Naive B cell (primary cell): ENCODE data around the gene SDR42E2. TPM values are rescaled to one million over a fixed set of nuclear protein-coding genes. Genes with fewer than 3 reads are reported as not detected.
"Not testable (repeated sequence)": the region's sequence is repeated elsewhere in the genome, so short reads cannot be mapped to it uniquely, and the experiment has no call there.

Experiments
- ATAC-seq, 2 donors: fragments of 150-1000 bp; cut with Tn5 transposase; 2 replicates each; pipeline ENCODE4 v1.10.0; 2021; ENCODE audit warnings: low read depth in 2 of 2, mild to moderate bottlenecking in 2 of 2, moderate library complexity in 2 of 2
- DNase-seq: peaks from one replicate; pipeline ENCODE4 v3.0.0; 2022
- H3K27ac Mint-ChIP-seq, 6 donors: one replicate each; pipeline ENCODE4 v1.8.0; 2020 to 2022; ENCODE audit warnings: mild to moderate bottlenecking in 6 of 6, mixed read lengths in 6 of 6, moderate library complexity in 5 of 6, inconsistent platforms in 2 of 6
- H3K27me3 Mint-ChIP-seq, 3 donors: one replicate each; pipeline ENCODE4 v1.8.0; 2021 to 2022; ENCODE audit warnings: mixed read lengths in 3 of 3, mild to moderate bottlenecking in 1 of 3
- H3K36me3 Mint-ChIP-seq, 2 donors: one replicate each; pipeline ENCODE4 v1.8.0; 2020 to 2022; ENCODE audit warnings: mixed read lengths in 2 of 2, inconsistent platforms in 1 of 2, mild to moderate bottlenecking in 1 of 2
- H3K4me1 Mint-ChIP-seq, 3 donors: one replicate each; pipeline ENCODE4 v1.8.0; 2020 to 2022; ENCODE audit warnings: mixed read lengths in 3 of 3, inconsistent platforms in 1 of 3, mild to moderate bottlenecking in 1 of 3, moderate library complexity in 1 of 3
- H3K4me3 Mint-ChIP-seq, 8 donors: one replicate each; pipeline ENCODE4 v1.8.0; 2020 to 2022; ENCODE audit warnings: mild to moderate bottlenecking in 8 of 8, mixed read lengths in 8 of 8, moderate library complexity in 8 of 8, inconsistent platforms in 2 of 8
- H3K9me3 Mint-ChIP-seq, 7 donors: one replicate each; pipeline ENCODE4 v1.8.0; 2020 to 2022; ENCODE audit warnings: mixed read lengths in 7 of 7, mild to moderate bottlenecking in 5 of 7, inconsistent platforms in 2 of 7, moderate library complexity in 1 of 7
- polyA plus RNA-seq, 6 donors: library from polyadenylated mRNA; unstranded; fragments of 300-500 nt; fragmentation: Illumina TruSeq; gene quantifications; one replicate each; pipeline ENCODE4 v1.2.3, GENCODE V29; 2021; ENCODE audit warnings: low read depth in 6 of 6

SDR42E2 gene
- polyA plus RNA-seq, 6 donors from 2014 or later = 0.21 to 1.2 (median 0.81) TPM; not detected in 1

DNA sequence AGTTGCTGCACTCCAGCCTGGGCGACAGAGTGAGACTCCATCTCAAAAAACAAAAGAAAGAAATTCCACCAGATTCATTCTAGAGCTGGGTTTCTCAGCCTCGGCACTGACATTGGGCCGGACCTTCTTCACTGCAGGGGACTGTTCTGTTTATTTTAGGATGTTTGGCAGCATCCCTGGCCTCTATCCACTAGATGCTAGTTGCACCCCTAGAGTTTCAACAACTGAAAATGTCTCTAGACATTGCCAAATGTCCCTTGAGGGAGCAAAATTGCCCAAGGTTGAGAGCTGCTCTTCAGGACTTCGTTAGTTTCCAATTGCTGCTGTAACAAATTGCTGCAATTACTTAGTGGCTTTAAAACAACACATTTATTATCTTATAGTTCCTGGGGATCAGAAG lies 50.9 kb downstream of the SDR42E2 start:
- no peak overlapping the region for H3K4me3 Mint-ChIP-seq
- H3K27me3 Mint-ChIP-seq = no peaks in the 10 kb centered on the region
- no peak for DNase-seq
- ATAC-seq = no peak
- peak overlapping the region in 1 of 6 donors; percentile 16 for H3K27ac Mint-ChIP-seq
- peaks cover 7 to 9% of the 10 kb centered on the region in 2 donors for H3K36me3 Mint-ChIP-seq
- H3K4me1 Mint-ChIP-seq = peaks cover 33 to 57% (median 47%) of the 10 kb centered on the region in 3 donors
- no peaks in the 10 kb centered on the region for H3K9me3 Mint-ChIP-seq

DNA sequence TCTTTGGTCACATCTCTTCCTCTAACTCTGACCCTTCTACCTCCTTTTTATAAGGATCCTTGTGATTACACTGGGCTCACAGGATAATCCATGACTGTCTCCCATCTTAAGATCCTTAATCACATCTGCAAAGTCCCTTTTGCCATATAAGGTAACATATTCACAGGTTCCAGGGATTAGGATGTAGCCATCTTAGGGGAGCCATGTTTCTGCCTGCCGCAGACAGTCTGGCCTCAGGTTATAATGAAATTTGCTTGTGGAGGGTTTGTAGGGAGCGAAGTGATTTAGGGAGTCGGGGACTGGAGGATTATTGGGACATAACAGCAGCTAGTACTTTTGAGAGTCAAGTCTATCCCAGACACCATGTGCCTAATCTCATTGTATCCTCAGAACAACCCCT lies 51.5 kb downstream of the SDR42E2 start:
- no peaks in the 10 kb centered on the region for H3K9me3 Mint-ChIP-seq
- peak overlapping the region in 1 of 8 donors; percentile 22 for H3K4me3 Mint-ChIP-seq
- no peaks in the 10 kb centered on the region for H3K27me3 Mint-ChIP-seq
- ATAC-seq = no peak
- DNase-seq = no peak
- peaks cover 7 to 9% of the 10 kb centered on the region in 2 donors for H3K36me3 Mint-ChIP-seq
- peaks cover 38 to 59% (median 52%) of the 10 kb centered on the region in 3 donors for H3K4me1 Mint-ChIP-seq
- H3K27ac Mint-ChIP-seq = peak overlapping the region in 5 of 6 donors; percentile 21 to 83 (median 37)

DNA sequence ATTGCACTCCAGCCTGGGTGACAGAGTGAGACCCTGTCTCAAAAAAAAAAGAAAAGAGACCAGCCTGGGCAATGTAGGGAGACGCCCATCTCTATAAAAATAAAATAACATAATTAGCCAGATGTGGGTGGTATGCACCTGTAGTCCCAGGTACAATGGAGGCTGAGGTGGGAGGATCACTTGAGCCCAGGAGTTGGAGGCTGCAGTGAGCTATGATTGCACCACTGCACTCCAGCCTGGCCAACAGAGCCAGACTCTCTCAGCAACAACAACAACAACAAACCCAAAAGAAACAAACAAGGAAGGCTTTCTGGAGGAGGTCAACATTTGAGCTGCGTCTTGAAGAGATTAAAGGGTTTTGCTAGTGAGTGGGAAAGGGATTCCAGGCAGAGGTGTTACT lies 52.1 kb downstream of the SDR42E2 start:
- Mint-ChIP-seq H3K36me3 (peaks cover 7 to 9% of the 10 kb centered on the region in 2 donors), H3K4me1 (peaks cover 38 to 61% (median 56%) of the 10 kb centered on the region in 3 donors), H3K4me3 (peak overlapping the region in 1 of 8 donors; percentile 69), H3K9me3 (no peaks in the 10 kb centered on the region), H3K27ac (peak overlapping the region in 1 of 6 donors; percentile 21), H3K27me3 (no peaks in the 10 kb centered on the region)
- no peak for DNase-seq
- ATAC-seq = no peak

DNA sequence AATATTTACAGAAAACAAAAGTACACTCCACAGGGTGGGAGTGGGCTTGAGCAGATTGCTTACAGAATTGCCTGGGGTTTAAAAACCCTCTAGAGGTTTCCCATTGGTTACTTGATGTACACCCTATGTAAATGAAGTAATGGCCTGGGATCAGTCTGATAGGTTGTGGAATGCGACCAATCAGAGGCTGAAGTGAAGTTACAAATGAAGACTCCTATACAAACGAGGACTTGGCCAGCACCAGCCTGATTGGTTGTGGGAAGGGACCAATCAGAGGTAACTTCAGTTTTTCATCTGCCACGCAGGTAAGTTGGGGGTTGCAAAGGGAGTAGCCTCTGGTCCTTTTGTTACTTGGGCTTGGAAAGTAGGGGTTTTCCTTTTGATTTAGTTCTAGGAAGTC lies 52.6 kb downstream of the SDR42E2 start:
- ATAC-seq (no peak), DNase-seq (no peak)
- H3K27ac Mint-ChIP-seq = peak overlapping the region in 2 of 6 donors; percentile 54
- no peaks in the 10 kb centered on the region for H3K9me3 Mint-ChIP-seq
- peaks cover 38 to 59% (median 57%) of the 10 kb centered on the region in 3 donors for H3K4me1 Mint-ChIP-seq
- H3K4me3 Mint-ChIP-seq = no peak overlapping the region
- no peaks in the 10 kb centered on the region for H3K27me3 Mint-ChIP-seq
- H3K36me3 Mint-ChIP-seq = peaks cover 7 to 9% of the 10 kb centered on the region in 2 donors

DNA sequence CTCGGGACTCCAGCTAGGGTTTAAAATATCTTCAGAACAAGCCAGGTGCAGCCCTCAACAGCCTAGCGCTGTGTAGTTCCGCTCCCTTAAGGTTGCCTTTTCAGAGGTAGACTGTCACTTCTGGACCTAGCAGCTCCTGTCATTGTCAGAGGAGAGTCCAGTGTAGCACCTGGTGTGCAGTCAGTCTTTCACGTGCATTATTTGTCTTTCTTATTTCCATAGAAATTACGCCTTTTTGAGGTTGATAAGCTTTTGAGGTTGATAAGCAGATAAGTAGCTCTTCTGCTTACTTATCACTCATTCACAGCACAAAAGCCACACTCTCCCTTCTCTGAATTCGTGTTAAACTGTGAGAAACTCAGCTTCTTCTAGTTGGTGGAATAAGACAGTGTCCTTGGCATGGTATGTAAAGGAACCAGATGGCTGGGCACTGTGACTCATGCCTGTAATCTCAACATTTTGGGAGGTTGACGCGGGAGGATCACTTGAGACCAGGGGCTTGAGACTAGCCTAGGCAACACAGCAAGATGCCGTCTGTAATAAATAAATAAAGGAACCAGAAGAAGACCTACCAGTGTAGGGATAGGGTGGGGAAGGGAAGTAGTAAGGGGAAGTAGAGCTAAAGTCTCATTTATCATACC lies 54.0 kb downstream of the SDR42E2 start:
- H3K36me3 Mint-ChIP-seq = peaks cover 7 to 9% of the 10 kb centered on the region in 2 donors
- no peak for ATAC-seq
- peak overlapping the region in 5 of 6 donors; percentile 25 to 92 (median 88) for H3K27ac Mint-ChIP-seq
- H3K4me1 Mint-ChIP-seq = peaks cover 28 to 45% (median 45%) of the 10 kb centered on the region in 3 donors
- H3K4me3 Mint-ChIP-seq = peak overlapping the region in 5 of 8 donors; percentile 14 to 70 (median 36)
- no peaks in the 10 kb centered on the region for H3K9me3 Mint-ChIP-seq
- DNase-seq = no peak
- H3K27me3 Mint-ChIP-seq = no peaks in the 10 kb centered on the region

DNA sequence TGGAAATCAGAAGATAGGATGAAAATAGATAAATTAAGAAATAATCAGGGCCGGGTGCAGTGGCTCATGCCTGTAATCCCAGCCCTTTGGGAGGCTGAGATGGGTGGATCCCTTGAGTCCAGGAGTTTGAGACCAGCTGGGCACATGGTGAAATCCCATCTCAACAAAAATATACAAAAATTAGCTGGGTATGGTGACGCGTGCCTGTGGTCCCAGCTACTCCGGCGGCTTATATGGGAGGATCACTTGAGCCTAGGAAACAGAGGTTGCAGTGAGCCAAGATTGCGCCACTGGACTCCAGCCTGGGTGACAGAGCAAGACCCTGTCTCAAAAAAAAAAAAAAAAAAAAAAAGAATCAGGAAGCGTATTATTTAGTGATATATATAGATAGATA lies 54.5 kb downstream of the SDR42E2 start:
- H3K9me3 Mint-ChIP-seq, ATAC-seq, DNase-seq, H3K27me3 Mint-ChIP-seq, H3K36me3 Mint-ChIP-seq: not testable (repeated sequence)
- Mint-ChIP-seq H3K4me3 (peak overlapping the region in 2 of 8 donors; percentile 24 to 36), H3K27ac (peak overlapping the region; percentile 42 to 92 (median 85)), H3K4me1 (peaks cover 26 to 45% (median 43%) of the 10 kb centered on the region in 3 donors)

DNA sequence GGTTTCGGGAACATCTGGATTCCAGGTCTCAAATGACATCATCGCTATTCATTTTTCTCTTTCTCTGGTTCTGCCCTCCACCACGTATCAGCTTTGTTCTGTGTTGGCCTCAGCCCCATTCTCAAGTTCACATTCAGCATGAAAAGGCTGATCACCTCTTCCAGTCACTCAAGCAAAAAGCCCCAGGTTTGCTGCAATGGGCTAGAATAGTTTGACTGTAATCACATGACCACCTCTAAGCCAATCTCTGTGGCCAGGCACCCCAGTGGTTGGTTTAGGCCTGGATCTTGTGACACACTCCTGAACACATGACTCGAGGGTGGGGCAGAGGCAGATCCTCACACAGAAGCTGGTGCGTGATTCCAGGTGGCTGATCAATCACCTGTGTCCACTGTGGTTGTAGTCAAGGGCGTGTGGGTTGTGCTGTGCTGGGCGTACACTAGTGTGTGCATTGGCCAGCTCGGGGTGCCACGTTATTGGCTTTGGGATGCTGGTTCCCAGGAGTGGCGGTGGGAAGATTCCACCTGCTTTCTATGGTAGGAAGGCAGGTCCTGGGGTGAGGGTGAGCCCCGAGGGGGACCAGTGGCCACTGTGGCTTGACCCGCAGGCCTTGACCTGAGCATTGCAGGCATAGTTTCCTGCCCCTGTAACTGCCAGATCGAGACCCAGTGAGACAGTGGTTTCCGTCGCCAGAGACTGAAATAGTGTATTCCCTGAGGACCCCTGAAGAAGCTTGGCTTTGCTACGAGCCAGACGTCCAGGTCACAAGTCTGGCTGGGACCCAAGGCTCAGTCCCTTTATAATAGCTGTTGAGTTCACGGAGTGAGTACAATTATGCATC lies 55.8 kb downstream of the SDR42E2 start:
- Mint-ChIP-seq H3K4me1 (peaks cover 25 to 45% (median 43%) of the 10 kb centered on the region in 3 donors), H3K4me3 (peak overlapping the region; percentile 40 to 85 (median 73)), H3K27me3 (no peaks in the 10 kb centered on the region), H3K27ac (peak overlapping the region; percentile 88 to 98 (median 96)), H3K9me3 (no peaks in the 10 kb centered on the region), H3K36me3 (peaks cover 7 to 9% of the 10 kb centered on the region in 2 donors)
- ATAC-seq (peak; percentile 89 to 91), DNase-seq (peak; percentile 72)

DNA sequence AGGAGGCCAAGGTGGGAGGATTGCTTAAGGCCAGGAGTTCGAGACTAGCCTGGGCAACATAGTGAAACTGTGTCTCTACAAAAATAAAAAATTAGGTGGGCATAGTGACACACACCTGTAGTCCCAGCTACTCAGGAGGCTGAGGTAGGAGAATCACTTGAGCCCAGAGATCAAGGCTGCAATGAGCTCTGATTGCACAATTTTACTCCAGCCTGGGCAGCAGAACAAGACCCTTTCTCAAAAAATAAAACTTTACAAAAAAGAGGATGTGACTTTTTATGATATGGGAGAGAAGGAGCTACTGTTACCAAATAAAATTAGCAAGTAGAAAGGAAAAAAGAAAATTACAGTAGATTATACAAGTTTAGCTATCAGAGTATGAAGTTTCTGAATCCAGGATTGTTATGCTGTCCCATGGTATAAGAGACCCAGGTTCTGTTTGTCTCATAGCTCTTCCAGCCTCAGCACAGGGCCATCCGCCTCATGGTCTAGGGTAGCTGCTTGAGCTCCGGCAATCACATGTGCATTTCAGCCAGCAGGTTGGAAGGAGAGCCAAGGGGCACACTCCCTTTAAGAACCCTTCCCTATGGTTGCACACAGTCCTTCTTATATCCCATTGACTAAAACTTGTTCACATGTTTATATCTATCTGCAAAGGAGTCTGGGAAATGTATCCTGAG lies 57.2 kb downstream of the SDR42E2 start:
- Mint-ChIP-seq H3K4me3 (no peak overlapping the region), H3K27ac (peak overlapping the region in 3 of 6 donors; percentile 41 to 96 (median 88)), H3K27me3 (no peaks in the 10 kb centered on the region), H3K4me1 (peaks cover 26 to 42% (median 38%) of the 10 kb centered on the region in 3 donors), H3K36me3 (peaks cover 3 to 4% of the 10 kb centered on the region in 2 donors), H3K9me3 (no peaks in the 10 kb centered on the region)
- DNase-seq (no peak), ATAC-seq (no peak)

DNA sequence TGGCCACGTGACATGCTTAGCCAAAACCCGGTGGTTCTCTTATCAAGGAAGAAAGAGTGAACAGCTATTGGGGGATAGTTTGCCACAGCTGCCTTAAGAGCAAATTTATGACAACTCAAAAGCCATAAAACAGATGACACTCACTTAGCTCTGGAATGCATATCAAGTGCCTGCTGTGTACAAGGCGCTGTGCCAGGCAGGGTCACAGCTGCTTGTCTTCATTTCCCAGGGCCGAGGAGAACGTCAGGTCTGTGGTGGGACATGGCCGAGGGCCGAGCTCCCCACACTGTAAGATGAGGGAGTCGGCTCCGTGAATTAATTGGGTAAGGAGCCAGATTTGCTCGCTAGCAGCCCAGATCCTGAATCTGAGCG lies 57.7 kb downstream of the SDR42E2 start:
- DNase-seq = no peak
- Mint-ChIP-seq H3K9me3 (no peaks in the 10 kb centered on the region), H3K27me3 (no peaks in the 10 kb centered on the region), H3K4me1 (peaks cover 28 to 42% (median 41%) of the 10 kb centered on the region in 3 donors), H3K36me3 (peaks cover 0 to 4% of the 10 kb centered on the region in 2 donors), H3K4me3 (no peak overlapping the region), H3K27ac (peak overlapping the region in 2 of 6 donors; percentile 48 to 88)
- ATAC-seq = no peak

DNA sequence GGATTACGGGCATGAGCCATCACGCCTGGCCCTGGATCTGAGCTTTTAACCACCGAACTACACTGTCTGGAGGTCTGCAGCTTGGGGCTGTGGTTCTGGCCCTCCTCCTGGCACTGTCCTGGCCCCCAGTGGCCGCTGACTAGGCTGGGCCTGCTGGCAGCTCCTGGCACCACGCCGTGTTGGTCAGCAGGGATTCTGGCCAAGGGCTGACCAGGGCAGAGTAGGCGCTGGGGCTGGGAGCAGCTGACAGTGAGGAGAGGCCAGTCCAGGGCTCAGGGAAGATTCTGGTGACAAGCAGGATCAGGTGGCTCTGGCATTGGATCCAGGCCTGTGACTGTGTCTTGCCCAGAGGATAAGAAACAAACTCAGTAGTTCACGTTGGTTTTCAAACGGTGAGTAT lies 58.4 kb downstream of the SDR42E2 start:
- no peaks in the 10 kb centered on the region for H3K27me3 Mint-ChIP-seq
- DNase-seq (no peak), ATAC-seq (no peak)
- no peak overlapping the region for H3K4me3 Mint-ChIP-seq
- H3K9me3 Mint-ChIP-seq = no peaks in the 10 kb centered on the region
- H3K27ac Mint-ChIP-seq = peak overlapping the region in 4 of 6 donors; percentile 7 to 81 (median 46)
- H3K4me1 Mint-ChIP-seq = peaks cover 28 to 38% (median 36%) of the 10 kb centered on the region in 3 donors
- H3K36me3 Mint-ChIP-seq = peaks cover 0 to 4% of the 10 kb centered on the region in 2 donors

DNA sequence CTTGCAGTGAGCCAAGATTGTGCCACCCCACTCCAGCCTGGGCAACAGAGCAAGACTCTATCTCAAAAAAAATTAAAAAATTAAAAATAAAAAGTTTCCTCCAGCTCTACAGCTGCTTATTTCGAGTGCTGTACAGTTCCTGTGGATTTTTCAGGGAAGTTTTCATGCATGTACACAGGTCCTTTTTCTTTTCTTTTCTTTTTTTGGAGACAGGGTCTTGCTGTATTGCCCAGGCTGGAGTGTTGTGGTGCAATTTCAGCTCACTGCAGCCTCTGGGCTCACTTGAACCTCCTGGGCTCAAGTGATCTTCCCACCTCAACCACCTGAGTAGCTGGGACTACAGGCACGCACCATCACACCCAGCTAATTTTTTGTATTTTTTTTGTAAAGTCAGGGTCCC lies 59.7 kb downstream of the SDR42E2 start:
- ATAC-seq (no peak), DNase-seq (no peak)
- H3K36me3 Mint-ChIP-seq = no peaks in the 10 kb centered on the region
- H3K9me3 Mint-ChIP-seq = no peaks in the 10 kb centered on the region
- peak overlapping the region in 1 of 6 donors; percentile 83 for H3K27ac Mint-ChIP-seq
- no peaks in the 10 kb centered on the region for H3K27me3 Mint-ChIP-seq
- H3K4me3 Mint-ChIP-seq = no peak overlapping the region
- H3K4me1 Mint-ChIP-seq = peaks cover 21 to 28% (median 27%) of the 10 kb centered on the region in 3 donors

DNA sequence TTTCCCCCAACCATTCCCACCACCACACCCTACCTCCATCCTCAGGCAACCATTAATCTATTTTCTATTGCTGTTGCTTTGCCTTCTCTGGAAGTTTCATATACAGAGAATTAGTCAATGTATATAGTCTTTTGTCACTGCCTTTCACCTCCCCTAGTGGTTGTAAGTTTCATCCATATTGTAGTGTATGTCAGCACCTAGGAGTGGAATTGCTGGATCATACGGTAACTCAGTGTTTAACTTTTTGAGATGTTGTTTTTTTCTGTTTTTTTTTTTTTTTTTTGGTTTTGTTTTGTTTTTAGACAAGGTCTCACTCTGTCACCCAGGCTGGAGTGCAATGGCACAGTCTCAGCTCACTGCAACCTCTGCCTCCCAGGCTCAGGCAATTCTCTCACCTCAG lies 60.7 kb downstream of the SDR42E2 start:
- Mint-ChIP-seq H3K36me3 (no peaks in the 10 kb centered on the region), H3K27ac (peak overlapping the region in 2 of 6 donors; percentile 46 to 63), H3K27me3 (no peaks in the 10 kb centered on the region)

DNA sequence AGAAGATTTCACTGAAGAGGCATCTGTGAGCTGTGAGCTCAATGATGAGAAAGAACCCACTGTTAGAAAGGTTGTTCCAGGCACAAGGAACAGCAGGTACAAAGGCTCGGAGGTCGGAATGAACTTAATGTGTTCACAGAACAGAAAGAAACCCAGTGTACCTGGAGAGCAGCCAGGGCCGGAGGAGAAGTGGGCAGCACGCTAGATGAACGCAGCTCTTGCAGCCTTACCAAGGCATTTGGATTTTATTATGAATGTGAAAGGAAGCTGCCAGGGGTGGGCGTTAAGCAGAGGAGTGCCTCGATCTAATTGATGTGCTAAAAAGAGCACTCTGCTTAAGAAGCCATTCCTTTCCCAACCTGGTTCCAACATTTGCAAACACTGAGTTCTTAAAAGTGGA lies 62.8 kb downstream of the SDR42E2 start:
- Mint-ChIP-seq H3K9me3 (no peaks in the 10 kb centered on the region), H3K4me1 (peaks cover 6 to 9% (median 7%) of the 10 kb centered on the region in 3 donors), H3K27me3 (no peaks in the 10 kb centered on the region), H3K27ac (peak overlapping the region in 1 of 6 donors; percentile 19), H3K4me3 (no peak overlapping the region), H3K36me3 (no peaks in the 10 kb centered on the region)
- ATAC-seq (no peak), DNase-seq (no peak)

More for the DNA sequence above, 60.7 kb downstream of the SDR42E2 start:
- Mint-ChIP-seq H3K4me1 (peaks cover 14 to 24% (median 18%) of the 10 kb centered on the region in 3 donors), H3K9me3 (no peaks in the 10 kb centered on the region), H3K4me3 (no peak overlapping the region)
- ATAC-seq (no peak), DNase-seq (no peak)
